AG04450 (cell line): Measurements from ENCODE around the gene WDR20. TPM values are rescaled to one million over a fixed set of nuclear protein-coding genes. Genes with fewer than 3 reads are reported as not detected.

Experiments used
- CTCF ChIA-PET: fragments of 300-600, 350-600 bp; formaldehyde crosslinking; extraction: SDS; loops from one replicate; lab custom pipeline; 2022; ENCODE audit warnings: antibody characterized with exemption, inconsistent platforms; lab: Charles Lee
- POLR2A ChIA-PET: fragments of 350-600 bp; formaldehyde crosslinking; extraction: SDS; loops from one replicate; lab custom pipeline; 2021; ENCODE audit warnings: antibody characterized with exemption, inconsistent platforms; lab: Yijun Ruan, JAX
- DNase-seq: peaks from one replicate; pipeline ENCODE4 v3.0.0-alpha.2; 2011; ENCODE audit warnings: low read depth, low spot score
- H3K27ac ChIP-seq: one replicate; pipeline ENCODE4 v1.5.1; 2012; ENCODE audit warnings: low read depth, low read length, control low read depth
- H3K27me3 ChIP-seq: one replicate; pipeline ENCODE4 v1.6.0; 2012; ENCODE audit warnings: low read length; ENCODE audit not compliant: control insufficient read depth, insufficient read depth
- H3K4me3 ChIP-seq: 2 replicates; pipeline ENCODE4 v1.5.1; 2011; ENCODE audit warnings: mild to moderate bottlenecking, low read depth, low read length, control low read depth
- H3K9me3 ChIP-seq: 2 replicates; pipeline ENCODE4 v1.5.1; 2012; ENCODE audit warnings: low read length; ENCODE audit not compliant: control insufficient read depth, insufficient read depth
- CTCF ChIP-seq: IDR thresholded peaks from 2 replicates; pipeline ENCODE4 v1.5.1; 2011; ENCODE audit warnings: low read depth, low read length, control low read depth, inconsistent platforms
- polyA plus RNA-seq: library from polyadenylated mRNA; depleted of rRNA; stranded (reverse); fragments of >200 nt; gene quantifications from 2 replicates; pipeline ENCODE4 v1.2.3, GENCODE V29; 2011

Gene WDR20
- polyA plus RNA-seq, 1 experiment = 16.6 TPM

GRCh38 chr14:102202944-102203343 lies 63.2 kb downstream of the WDR20 start:
- no peaks in the 10 kb centered on the region for H3K27me3 ChIP-seq
- POLR2A ChIA-PET = no interaction called here
- no peaks in the 10 kb centered on the region for H3K9me3 ChIP-seq
- no peak overlapping the region for H3K4me3 ChIP-seq
- CTCF ChIA-PET = no interaction called here
- DNase-seq = no peak
- H3K27ac ChIP-seq = no peak overlapping the region
- no peak for TF ChIP-seq CTCF

GRCh38 chr14:102203382-102203781 lies 63.7 kb downstream of the WDR20 start:
- Histone ChIP-seq H3K27ac (no peak overlapping the region), H3K9me3 (no peaks in the 10 kb centered on the region), H3K27me3 (no peaks in the 10 kb centered on the region), H3K4me3 (no peak overlapping the region)
- no peak for TF ChIP-seq CTCF
- POLR2A ChIA-PET = no interaction called here
- DNase-seq = no peak
- CTCF ChIA-PET = no interaction called here

GRCh38 chr14:102205560-102205959 lies 65.9 kb downstream of the WDR20 start:
- Histone ChIP-seq H3K4me3 (no peak overlapping the region), H3K9me3 (no peaks in the 10 kb centered on the region), H3K27ac (no peak overlapping the region), H3K27me3 (no peaks in the 10 kb centered on the region)
- ChIA-PET CTCF (no interaction called here), POLR2A (interaction anchor here (0.5 kb wide), 1 partner anchor 18 kb away, joined by 4 read pairs; no protein-coding TSS in a partner anchor)
- no peak for DNase-seq
- no peak for TF ChIP-seq CTCF

GRCh38 chr14:102206918-102207317 lies 67.2 kb downstream of the WDR20 start:
- Histone ChIP-seq H3K27ac (no peak overlapping the region), H3K9me3 (no peaks in the 10 kb centered on the region; the same call in 1 of the 2 replicates), H3K4me3 (no peak overlapping the region), H3K27me3 (no peaks in the 10 kb centered on the region)
- CTCF ChIA-PET = no interaction called here
- TF ChIP-seq CTCF = no peak
- DNase-seq = no peak
- POLR2A ChIA-PET = no interaction called here

GRCh38 chr14:102207831-102208365 lies 68.2 kb downstream of the WDR20 start:
- Histone ChIP-seq H3K27ac (no peak overlapping the region), H3K4me3 (no peak overlapping the region), H3K9me3 (no peaks in the 10 kb centered on the region; the same call in 1 of the 2 replicates), H3K27me3 (no peaks in the 10 kb centered on the region)
- no peak for TF ChIP-seq CTCF
- no peak for DNase-seq
- CTCF ChIA-PET = no interaction called here
- POLR2A ChIA-PET = no interaction called here
